Tibial nerve (tissue), 4 donors: Measurements from ENCODE around the gene SNAI1. TPM values are rescaled to one million over a fixed set of nuclear protein-coding genes. Genes with fewer than 3 reads are reported as not detected.

ENCODE experiments used
- DNase-seq, 2 donors: peaks; one replicate each; pipeline ENCODE4 v3.0.0-alpha.2; 2019; ENCODE audit warnings: low spot score in 2 of 2
- H3K27ac ChIP-seq, 4 donors: fragments of 200-600 bp; sonication (generic) in 3 of 4; one replicate each; pipeline ENCODE4 v1.5.1; 2017 to 2019; ENCODE audit warnings: mild to moderate bottlenecking in 1 of 4
- H3K27me3 ChIP-seq, 2 donors: fragments of 200-600 bp; sonication (generic) in 1 of 2; one replicate each; pipeline versions ENCODE4 v1.5.1 to v1.6.0; 2017 to 2019
- H3K36me3 ChIP-seq, 3 donors: fragments of 200-600 bp; sonication (generic); one replicate each; pipeline ENCODE4 v1.5.1; 2018 to 2019
- H3K4me1 ChIP-seq, 4 donors: fragments of 200-600 bp; sonication (generic) in 3 of 4; one replicate each; pipeline ENCODE4 v1.5.1; 2017 to 2019
- H3K4me3 ChIP-seq, 4 donors: fragments of 200-600 bp; sonication (generic) in 3 of 4; one replicate each; pipeline ENCODE4 v1.5.1; 2017 to 2019; ENCODE audit warnings: mild to moderate bottlenecking in 1 of 4, moderate library complexity in 1 of 4
- H3K9me3 ChIP-seq, 4 donors: fragments of 200-600 bp; sonication (generic) in 3 of 4; one replicate each; pipeline ENCODE4 v1.5.1; 2017 to 2019
- CTCF ChIP-seq, 5 experiments: fragments of 200-600 bp in 3 of 5; fragments of 450-650 bp in 2 of 5; sonication (generic) in 3 of 5; IDR thresholded peaks; one replicate each; pipeline ENCODE4 v1.5.1; 2016 to 2019; ENCODE audit warnings: antibody characterized with exemption in 5 of 5, mild to moderate bottlenecking in 3 of 5, moderate library complexity in 2 of 5
- EP300 ChIP-seq, 2 donors: sonication (generic); formaldehyde crosslinking; IDR thresholded peaks; one replicate each; pipeline ENCODE4 v1.6.1; 2017; ENCODE audit warnings: antibody characterized with exemption in 2 of 2, mild to moderate bottlenecking in 1 of 2
- POLR2A ChIP-seq, 2 donors: fragments of 450-650 bp; IDR thresholded peaks; one replicate each; pipeline ENCODE4 v1.6.1; 2017; ENCODE audit warnings: antibody characterized with exemption in 2 of 2, mild to moderate bottlenecking in 2 of 2, moderate library complexity in 2 of 2
- WGBS, 2 donors: methylation state at CpG; one replicate each; pipeline ENCODE4 v1.1.5; 2018; 5-methylcytosine and 5-hydroxymethylcytosine counted together
- total RNA-seq, 4 donors: library from RNA; depleted of rRNA; stranded (reverse); fragments of >200 nt; gene quantifications; one replicate each; pipeline ENCODE4 v1.1.0, GENCODE V29; 2016

The SNAI1 gene
- total RNA-seq, 4 donors from 2014 or later = 4.2 to 14.4 (median 6.0) TPM

- Histone ChIP-seq H3K36me3 (no peaks in the 10 kb centered on the region), H3K4me3 (no peak overlapping the region), H3K27me3 (no peaks in the 10 kb centered on the region), H3K27ac (no peak overlapping the region), H3K9me3 (no peaks in the 10 kb centered on the region), H3K4me1 (no peaks in the 10 kb centered on the region)
- 59 to 69% methylated on average over 4 of the region's 4 CpGs for WGBS, 2 donors
- no peak for TF ChIP-seq POLR2A (IDR thresholded peaks at IDR 0.05)
- TF ChIP-seq CTCF (IDR thresholded peaks at IDR 0.05) = no peak
- peak in 1 of 2 donors; percentile 40 for TF ChIP-seq EP300 (IDR thresholded peaks at IDR 0.05)
- DNase-seq = no peak
Observed at GRCh38 chr20:50003253-50003656, 20.5 kb downstream of the SNAI1 start.

GRCh38 chr20:50004229-50004628 is 21.4 kb downstream of the SNAI1 start:
- Histone ChIP-seq H3K9me3 (no peaks in the 10 kb centered on the region), H3K27me3 (no peaks in the 10 kb centered on the region), H3K4me3 (no peak overlapping the region), H3K27ac (no peak overlapping the region), H3K4me1 (peaks cover 0 to under 1% (median 0%) of the 10 kb centered on the region in 4 donors), H3K36me3 (no peaks in the 10 kb centered on the region)
- no peak for TF ChIP-seq EP300 (IDR thresholded peaks at IDR 0.05)
- no peak for TF ChIP-seq POLR2A (IDR thresholded peaks at IDR 0.05)
- TF ChIP-seq CTCF (IDR thresholded peaks at IDR 0.05) = no peak
- DNase-seq = no peak
- WGBS, 2 donors = 83 to 90% methylated on average over 4 of the region's 4 CpGs

GRCh38 chr20:50005471-50005981 is 22.7 kb downstream of the SNAI1 start:
- Histone ChIP-seq H3K27me3 (no peaks in the 10 kb centered on the region), H3K9me3 (no peaks in the 10 kb centered on the region), H3K27ac (no peak overlapping the region), H3K4me3 (no peak overlapping the region), H3K36me3 (no peaks in the 10 kb centered on the region), H3K4me1 (peaks cover 0 to 11% (median 2%) of the 10 kb centered on the region in 4 donors)
- 66 to 70% methylated on average over 7 of the region's 7 CpGs for WGBS, 2 donors
- TF ChIP-seq POLR2A (IDR thresholded peaks at IDR 0.05) = no peak
- TF ChIP-seq CTCF (IDR thresholded peaks at IDR 0.05) = no peak
- no peak for TF ChIP-seq EP300 (IDR thresholded peaks at IDR 0.05)
- no peak for DNase-seq

GRCh38 chr20:50007369-50007768 is 24.6 kb downstream of the SNAI1 start:
- H3K4me1 ChIP-seq = peaks cover 0 to 11% (median 2%) of the 10 kb centered on the region in 4 donors
- DNase-seq = no peak
- H3K36me3 ChIP-seq = no peaks in the 10 kb centered on the region
- no peak overlapping the region for H3K4me3 ChIP-seq
- no peak for TF ChIP-seq CTCF (IDR thresholded peaks at IDR 0.05)
- no peak for TF ChIP-seq POLR2A (IDR thresholded peaks at IDR 0.05)
- TF ChIP-seq EP300 (IDR thresholded peaks at IDR 0.05) = no peak
- H3K27me3 ChIP-seq = no peaks in the 10 kb centered on the region
- 77 to 87% methylated on average over 2 of the region's 2 CpGs for WGBS, 2 donors
- no peak overlapping the region for H3K27ac ChIP-seq
- H3K9me3 ChIP-seq = no peaks in the 10 kb centered on the region

- Histone ChIP-seq H3K27me3 (no peaks in the 10 kb centered on the region), H3K36me3 (no peaks in the 10 kb centered on the region), H3K4me1 (peaks cover 0 to 11% (median 2%) of the 10 kb centered on the region in 4 donors), H3K4me3 (no peak overlapping the region), H3K27ac (no peak overlapping the region), H3K9me3 (no peaks in the 10 kb centered on the region)
- 66 to 79% methylated on average over 3 of the region's 3 CpGs for WGBS, 2 donors
- TF ChIP-seq CTCF (IDR thresholded peaks at IDR 0.05) = no peak
- TF ChIP-seq EP300 (IDR thresholded peaks at IDR 0.05) = no peak
- TF ChIP-seq POLR2A (IDR thresholded peaks at IDR 0.05) = no peak
- no peak for DNase-seq
Observed at GRCh38 chr20:50008007-50008406, 25.2 kb downstream of the SNAI1 start.
